ENCODE data around the gene CRB2.

Gene CRB2

GRCh38 chr9:123414936-123415930 lies 59.2 kb downstream of the CRB2 start:
- no peaks in the 10 kb centered on the region for H3K4me1 Mint-ChIP-seq
- H3K4me3 Mint-ChIP-seq, result no peak overlapping the region
- H3K36me3 Mint-ChIP-seq (ENCODE audit: insufficient read depth), result peaks cover 7% of the 10 kb centered on the region
- DNase-seq (ENCODE audit: low spot score in 2 of 2), result no peak
- H3K9me3 Mint-ChIP-seq, result no peaks in the 10 kb centered on the region
- H3K27me3 Mint-ChIP-seq, result no peaks in the 10 kb centered on the region
- H3K27ac Mint-ChIP-seq (ENCODE audit: low read depth), result peak overlapping the region; percentile 52
- no peak for ATAC-seq (replicated peaks; ENCODE audit: extremely low read depth, poor library complexity, severe bottlenecking)

- DNase-seq (ENCODE audit: low spot score in 2 of 2) (no peak), ATAC-seq (replicated peaks; ENCODE audit: extremely low read depth, poor library complexity, severe bottlenecking) (no peak)
- Mint-ChIP-seq H3K27me3 (no peaks in the 10 kb centered on the region), H3K36me3 (ENCODE audit: insufficient read depth) (peaks cover 7% of the 10 kb centered on the region), H3K27ac (ENCODE audit: low read depth) (no peak overlapping the region), H3K4me3 (no peak overlapping the region), H3K4me1 (no peaks in the 10 kb centered on the region), H3K9me3 (no peaks in the 10 kb centered on the region)
These were observed 60.2 kb downstream of the CRB2 start for GRCh38 chr9:123416176-123416575.

- Mint-ChIP-seq H3K36me3 (ENCODE audit: insufficient read depth) (peaks cover 7% of the 10 kb centered on the region), H3K4me3 (no peak overlapping the region), H3K27me3 (no peaks in the 10 kb centered on the region), H3K4me1 (no peaks in the 10 kb centered on the region), H3K27ac (ENCODE audit: low read depth) (no peak overlapping the region), H3K9me3 (no peaks in the 10 kb centered on the region)
- ATAC-seq (replicated peaks; ENCODE audit: extremely low read depth, poor library complexity, severe bottlenecking) (no peak), DNase-seq (ENCODE audit: low spot score in 2 of 2) (no peak)
These were observed 61.5 kb downstream of the CRB2 start for GRCh38 chr9:123417289-123418051.

GRCh38 chr9:123418052-123418430 lies 62.0 kb downstream of the CRB2 start:
- Mint-ChIP-seq H3K4me3 (no peak overlapping the region), H3K9me3 (no peaks in the 10 kb centered on the region), H3K27me3 (no peaks in the 10 kb centered on the region), H3K4me1 (no peaks in the 10 kb centered on the region), H3K36me3 (ENCODE audit: insufficient read depth) (peaks cover 7% of the 10 kb centered on the region), H3K27ac (ENCODE audit: low read depth) (no peak overlapping the region)
- ATAC-seq (replicated peaks; ENCODE audit: extremely low read depth, poor library complexity, severe bottlenecking) (no peak), DNase-seq (ENCODE audit: low spot score in 2 of 2) (no peak)

- no peak for DNase-seq (ENCODE audit: low spot score in 2 of 2)
- Mint-ChIP-seq H3K9me3 (no peaks in the 10 kb centered on the region), H3K4me1 (no peaks in the 10 kb centered on the region), H3K27me3 (no peaks in the 10 kb centered on the region), H3K4me3 (no peak overlapping the region), H3K27ac (ENCODE audit: low read depth) (no peak overlapping the region), H3K36me3 (ENCODE audit: insufficient read depth) (peaks cover 5% of the 10 kb centered on the region)
- ATAC-seq (replicated peaks; ENCODE audit: extremely low read depth, poor library complexity, severe bottlenecking), result no peak
These were observed 62.5 kb downstream of the CRB2 start for GRCh38 chr9:123418506-123418905.

GRCh38 chr9:123419091-123419490 lies 63.1 kb downstream of the CRB2 start:
- Mint-ChIP-seq H3K4me1 (no peaks in the 10 kb centered on the region), H3K4me3 (no peak overlapping the region), H3K27ac (ENCODE audit: low read depth) (no peak overlapping the region), H3K36me3 (ENCODE audit: insufficient read depth) (peaks cover 5% of the 10 kb centered on the region), H3K9me3 (no peaks in the 10 kb centered on the region), H3K27me3 (no peaks in the 10 kb centered on the region)
- ATAC-seq (replicated peaks; ENCODE audit: extremely low read depth, poor library complexity, severe bottlenecking) (no peak), DNase-seq (ENCODE audit: low spot score in 2 of 2) (no peak)

GRCh38 chr9:123419721-123420591 lies 64.0 kb downstream of the CRB2 start:
- Mint-ChIP-seq H3K36me3 (ENCODE audit: insufficient read depth) (peaks cover 5% of the 10 kb centered on the region), H3K9me3 (no peaks in the 10 kb centered on the region), H3K27me3 (no peaks in the 10 kb centered on the region), H3K4me3 (no peak overlapping the region), H3K27ac (ENCODE audit: low read depth) (no peak overlapping the region), H3K4me1 (no peaks in the 10 kb centered on the region)
- no peak for DNase-seq (ENCODE audit: low spot score in 2 of 2)
- no peak for ATAC-seq (replicated peaks; ENCODE audit: extremely low read depth, poor library complexity, severe bottlenecking)

GRCh38 chr9:123420592-123421111 lies 64.7 kb downstream of the CRB2 start:
- H3K4me1 Mint-ChIP-seq, result no peaks in the 10 kb centered on the region
- peaks cover 3% of the 10 kb centered on the region for H3K36me3 Mint-ChIP-seq (ENCODE audit: insufficient read depth)
- no peak for ATAC-seq (replicated peaks; ENCODE audit: extremely low read depth, poor library complexity, severe bottlenecking)
- no peaks in the 10 kb centered on the region for H3K27me3 Mint-ChIP-seq
- no peak overlapping the region for H3K27ac Mint-ChIP-seq (ENCODE audit: low read depth)
- H3K9me3 Mint-ChIP-seq, result no peaks in the 10 kb centered on the region
- H3K4me3 Mint-ChIP-seq, result no peak overlapping the region
- DNase-seq (ENCODE audit: low spot score in 2 of 2), result no peak

- Mint-ChIP-seq H3K9me3 (no peaks in the 10 kb centered on the region), H3K4me1 (no peaks in the 10 kb centered on the region), H3K27ac (ENCODE audit: low read depth) (no peak overlapping the region), H3K36me3 (ENCODE audit: insufficient read depth) (peaks cover 2% of the 10 kb centered on the region), H3K27me3 (no peaks in the 10 kb centered on the region), H3K4me3 (no peak overlapping the region)
- ATAC-seq (replicated peaks; ENCODE audit: extremely low read depth, poor library complexity, severe bottlenecking), result no peak
- no peak for DNase-seq (ENCODE audit: low spot score in 2 of 2)
These were observed 65.2 kb downstream of the CRB2 start for GRCh38 chr9:123421186-123421585.

GRCh38 chr9:123421801-123422455 lies 65.9 kb downstream of the CRB2 start:
- peaks cover 2% of the 10 kb centered on the region for H3K36me3 Mint-ChIP-seq (ENCODE audit: insufficient read depth)
- no peak for ATAC-seq (replicated peaks; ENCODE audit: extremely low read depth, poor library complexity, severe bottlenecking)
- no peaks in the 10 kb centered on the region for H3K4me1 Mint-ChIP-seq
- no peak for DNase-seq (ENCODE audit: low spot score in 2 of 2)
- H3K27me3 Mint-ChIP-seq, result no peaks in the 10 kb centered on the region
- no peak overlapping the region for H3K4me3 Mint-ChIP-seq
- no peak overlapping the region for H3K27ac Mint-ChIP-seq (ENCODE audit: low read depth)
- H3K9me3 Mint-ChIP-seq, result no peaks in the 10 kb centered on the region

- H3K27me3 Mint-ChIP-seq, result no peaks in the 10 kb centered on the region
- peaks cover under 1% of the 10 kb centered on the region for H3K36me3 Mint-ChIP-seq (ENCODE audit: insufficient read depth)
- no peak overlapping the region for H3K27ac Mint-ChIP-seq (ENCODE audit: low read depth)
- DNase-seq (ENCODE audit: low spot score in 2 of 2), result no peak
- no peak overlapping the region for H3K4me3 Mint-ChIP-seq
- no peaks in the 10 kb centered on the region for H3K4me1 Mint-ChIP-seq
- no peak for ATAC-seq (replicated peaks; ENCODE audit: extremely low read depth, poor library complexity, severe bottlenecking)
- no peaks in the 10 kb centered on the region for H3K9me3 Mint-ChIP-seq
These were observed 66.8 kb downstream of the CRB2 start for GRCh38 chr9:123422635-123423310.
